HG03558 (cell line): Measurements from ENCODE around the gene KCNG4.
"Not testable (repeated sequence)": the region's sequence is repeated elsewhere in the genome, so short reads cannot be mapped to it uniquely, and the experiment has no call there.

Experiments used
- ATAC-seq: cut with Tn5 transposase; IDR thresholded peaks from one replicate; pipeline ENCODE4 v1.9.1; 2021; ENCODE audit warnings: moderate number of reproducible peaks; ENCODE audit not compliant: unreplicated experiment; ENCODE audit errors: extremely low read depth

Gene KCNG4

GRCh38 chr16:84237994-84238750 is 1.6 kb downstream of the KCNG4 start:
- no peak for ATAC-seq

GRCh38 chr16:84236671-84237070 is 3.1 kb downstream of the KCNG4 start:
- no peak for ATAC-seq

- ATAC-seq, result no peak
Observed at GRCh38 chr16:84234321-84235241, 5.2 kb downstream of the KCNG4 start.

- ATAC-seq, result no peak
Observed at GRCh38 chr16:84233748-84234147, 6.1 kb downstream of the KCNG4 start.

- no peak for ATAC-seq
Observed at GRCh38 chr16:84232969-84233368, 6.8 kb downstream of the KCNG4 start.

GRCh38 chr16:84232060-84232459 is 7.8 kb downstream of the KCNG4 start:
- ATAC-seq, result no peak

- ATAC-seq, result no peak
Observed at GRCh38 chr16:84229471-84229870, 10.3 kb downstream of the KCNG4 start.

- ATAC-seq, result no peak
Observed at GRCh38 chr16:84228256-84228838, 11.5 kb downstream of the KCNG4 start.

- ATAC-seq, result no peak
Observed at GRCh38 chr16:84227548-84227947, 12.3 kb downstream of the KCNG4 start.

GRCh38 chr16:84226026-84226425 is 13.8 kb downstream of the KCNG4 start:
- ATAC-seq, result no peak

- ATAC-seq, result no peak
Observed at GRCh38 chr16:84225571-84225970, 14.2 kb downstream of the KCNG4 start.

GRCh38 chr16:84225126-84225525 is 14.7 kb downstream of the KCNG4 start:
- no peak for ATAC-seq

GRCh38 chr16:84224554-84224953 is 15.3 kb downstream of the KCNG4 start:
- no peak for ATAC-seq

GRCh38 chr16:84223456-84223855 is 16.4 kb downstream of the KCNG4 start:
- no peak for ATAC-seq

GRCh38 chr16:84220851-84221250 is 19.0 kb downstream of the KCNG4 start:
- ATAC-seq, result no peak

- ATAC-seq, result no peak
Observed at GRCh38 chr16:84218956-84219355, 20.9 kb downstream of the KCNG4 start.

- no peak for ATAC-seq
Observed at GRCh38 chr16:84218176-84218823, 21.5 kb downstream of the KCNG4 start.

GRCh38 chr16:84216144-84216543 is 23.7 kb downstream of the KCNG4 start:
- ATAC-seq, result not testable (repeated sequence)

GRCh38 chr16:84215531-84215930 is 24.3 kb downstream of the KCNG4 start:
- ATAC-seq, result no peak

GRCh38 chr16:84214451-84215066 is 25.3 kb downstream of the KCNG4 start:
- no peak for ATAC-seq
